IMR-90 (cell line): ENCODE results near the gene BRINP1. TPM values are rescaled to one million over a fixed set of nuclear protein-coding genes. Genes with fewer than 3 reads are reported as not detected.

Source experiments
- ATAC-seq: fragments of 200-7000 bp; cut with Tn5 transposase; 2 replicates; pipeline ENCODE4 v1.9.1; 2020; ENCODE audit warnings: low read depth, mild to moderate bottlenecking, moderate library complexity
- BruUV-seq: library from RNA; stranded (reverse); fragments of 400-500 nt; replicated peaks from 2 replicates; lab custom pipeline; 2021; lab: Mats Ljungman, UMichigan
- CTCF ChIA-PET: fragments of 300-600 bp; formaldehyde crosslinking; extraction: SDS; loops from one replicate; lab custom pipeline; 2021; ENCODE audit warnings: antibody characterized with exemption; lab: Yijun Ruan, JAX
- POLR2A ChIA-PET: fragments of 300-600 bp; sonication (Branson Sonifier 250); formaldehyde crosslinking; loops from one replicate; lab custom pipeline; 2022; ENCODE audit warnings: antibody characterized with exemption; ENCODE audit not compliant: unreplicated experiment; lab: Charles Lee
- DNase-seq: peaks from one replicate; pipeline ENCODE4 v3.0.0; 2013
- H2AFZ ChIP-seq: replicated peaks from 2 replicates; pipeline ENCODE3; 2013; ENCODE audit warnings: low read length, mild to moderate bottlenecking; ENCODE audit not compliant: poor library complexity
- H2AK5ac ChIP-seq: 2 replicates; pipeline ENCODE4 v1.6.1; 2013; ENCODE audit warnings: low read depth, low read length, inconsistent platforms
- H2AK9ac ChIP-seq: replicated peaks from 2 replicates; pipeline ENCODE3; 2013; ENCODE audit warnings: mild to moderate bottlenecking, low read depth, low read length, moderate library complexity; ENCODE audit not compliant: poor library complexity
- H2BK120ac ChIP-seq: 2 replicates; pipeline ENCODE4 v1.6.1; 2013; ENCODE audit warnings: low read depth, low read length, inconsistent platforms
- H2BK15ac ChIP-seq: 3 replicates; pipeline ENCODE4 v1.6.1; 2013; ENCODE audit warnings: low read depth, low read length, inconsistent platforms
- H2BK20ac ChIP-seq: 2 replicates; pipeline ENCODE4 v1.6.1; 2013; ENCODE audit warnings: low read depth, mild to moderate bottlenecking, inconsistent platforms, low read length, moderate library complexity
- H2BK5ac ChIP-seq: 2 replicates; pipeline ENCODE4 v1.6.1; 2013; ENCODE audit warnings: mild to moderate bottlenecking, low read depth, low read length, inconsistent platforms; ENCODE audit not compliant: poor library complexity, severe bottlenecking
- H3K14ac ChIP-seq: replicated peaks from 2 replicates; pipeline ENCODE4 v1.6.1; 2013; ENCODE audit warnings: low read depth, low read length, inconsistent platforms
- H3K18ac ChIP-seq: 2 replicates; pipeline ENCODE4 v1.6.1; 2013; ENCODE audit warnings: low read depth, low read length, control low read depth
- H3K23ac ChIP-seq: 2 replicates; pipeline ENCODE4 v1.6.1; 2013; ENCODE audit warnings: low read depth, low read length, inconsistent platforms
- H3K27ac ChIP-seq: 2 replicates; pipeline ENCODE4 v1.5.1; 2013; ENCODE audit warnings: mild to moderate bottlenecking, control low read depth, low read length; ENCODE audit not compliant: insufficient read depth
- H3K27me3 ChIP-seq: 2 replicates; pipeline ENCODE4 v1.6.1; 2013; ENCODE audit warnings: low read length; ENCODE audit not compliant: control insufficient read depth, insufficient read depth
- H3K36me3 ChIP-seq: 2 replicates; pipeline ENCODE4 v1.6.1; 2013; ENCODE audit warnings: low read length, mixed read lengths; ENCODE audit not compliant: control insufficient read depth, insufficient read depth
- H3K4ac ChIP-seq: 2 replicates; pipeline ENCODE4 v1.6.1; 2013; ENCODE audit warnings: low read depth, low read length, inconsistent platforms
- H3K4me1 ChIP-seq: 2 replicates; pipeline ENCODE4 v1.6.1; 2013; ENCODE audit warnings: low read length, mixed read lengths; ENCODE audit not compliant: control insufficient read depth, insufficient read depth
- H3K4me2 ChIP-seq: 2 replicates; pipeline ENCODE4 v1.6.1; 2013; ENCODE audit warnings: low read depth, mild to moderate bottlenecking, control low read depth, low read length, moderate library complexity
- H3K4me3 ChIP-seq: 2 replicates; pipeline ENCODE4 v1.5.1; 2013; ENCODE audit warnings: low read depth, mild to moderate bottlenecking, control low read depth, low read length, moderate library complexity; ENCODE audit not compliant: insufficient read depth
- H3K56ac ChIP-seq: 2 replicates; pipeline ENCODE4 v1.6.1; 2013; ENCODE audit warnings: low read length, inconsistent platforms; ENCODE audit not compliant: insufficient read depth; ENCODE audit errors: extremely low read depth
- H3K79me1 ChIP-seq, 2 experiments: 2 replicates each; pipeline ENCODE4 v1.6.1; 2013; ENCODE audit warnings: low read length in 2 of 2, inconsistent platforms in 1 of 2, low read depth in 1 of 2
- H3K9ac ChIP-seq: 2 replicates; pipeline ENCODE4 v1.6.1; 2013; ENCODE audit warnings: low read depth, low read length, control low read depth
- H3K9me1 ChIP-seq: 2 replicates; pipeline ENCODE4 v1.6.1; 2013; ENCODE audit warnings: low read length, inconsistent platforms; ENCODE audit not compliant: insufficient read depth
- H3K9me3 ChIP-seq: 2 replicates; pipeline ENCODE4 v1.6.1; 2013; ENCODE audit warnings: low read length; ENCODE audit not compliant: control insufficient read depth, insufficient read depth
- H4K20me1 ChIP-seq: 2 replicates; pipeline ENCODE4 v1.6.1; 2013; ENCODE audit warnings: low read length, inconsistent platforms; ENCODE audit not compliant: insufficient read depth
- H4K5ac ChIP-seq: 2 replicates; pipeline ENCODE4 v1.6.1; 2013; ENCODE audit warnings: mild to moderate bottlenecking, low read depth, low read length, control low read depth
- H4K8ac ChIP-seq, 2 experiments: 2 replicates each; pipeline ENCODE4 v1.6.1; 2013; ENCODE audit warnings: low read depth in 2 of 2, low read length in 2 of 2, control low read depth in 1 of 2, inconsistent platforms in 1 of 2
- H4K91ac ChIP-seq: 2 replicates; pipeline ENCODE4 v1.6.1; 2013; ENCODE audit warnings: low read depth, low read length, inconsistent platforms; ENCODE audit not compliant: insufficient read depth
- BHLHE40 ChIP-seq: fragments of 150-350 bp; IDR thresholded peaks from 2 replicates; pipeline ENCODE4 v1.6.1; 2016; ENCODE audit warnings: mild to moderate bottlenecking, low read depth, low read length
- CHD1 ChIP-seq: IDR thresholded peaks from 2 replicates; pipeline ENCODE4 v1.6.1; 2012; ENCODE audit warnings: low read depth, low read length, improper control_type of control experiment
- CTCF ChIP-seq: conservative IDR thresholded peaks from 2 replicates; pipeline ENCODE4 v1.5.1; 2012; ENCODE audit warnings: mild to moderate bottlenecking, low read depth, low read length, improper control_type of control experiment
- FOS ChIP-seq: fragments of 150-350 bp; IDR thresholded peaks from 2 replicates; pipeline ENCODE4 v1.6.1; 2016; ENCODE audit warnings: low read depth, low read length
- MAFK ChIP-seq: IDR thresholded peaks from 2 replicates; pipeline ENCODE4 v1.6.1; 2012; ENCODE audit warnings: low read depth, low read length, improper control_type of control experiment
- MAZ ChIP-seq: IDR thresholded peaks from 2 replicates; pipeline ENCODE4 v1.6.1; 2012; ENCODE audit warnings: low read depth, mild to moderate bottlenecking, low read length, improper control_type of control experiment, moderate library complexity, borderline replicate concordance
- MXI1 ChIP-seq: IDR thresholded peaks from 2 replicates; pipeline ENCODE4 v1.6.1; 2012; ENCODE audit warnings: low read depth, mild to moderate bottlenecking, low read length, moderate library complexity, borderline replicate concordance
- NFE2L2 ChIP-seq: fragments of 150-350 bp; IDR thresholded peaks from 2 replicates; pipeline ENCODE4 v1.6.1; 2016; ENCODE audit warnings: low read depth, mild to moderate bottlenecking, low read length
- POLR2A ChIP-seq: IDR thresholded peaks from 2 replicates; pipeline ENCODE4 v1.6.1; 2012; ENCODE audit warnings: mild to moderate bottlenecking, low read depth, low read length
- RAD21 ChIP-seq: IDR thresholded peaks from 2 replicates; pipeline ENCODE4 v1.6.1; 2012; ENCODE audit warnings: low read length, improper control_type of control experiment
- RCOR1 ChIP-seq: IDR thresholded peaks from 2 replicates; pipeline ENCODE4 v1.6.1; 2012; ENCODE audit warnings: mild to moderate bottlenecking, low read length, improper control_type of control experiment; ENCODE audit not compliant: insufficient replicate concordance
- RFX5 ChIP-seq: IDR thresholded peaks from 2 replicates; pipeline ENCODE4 v1.8.0; 2012; ENCODE audit warnings: low read depth, mild to moderate bottlenecking, low read length, moderate library complexity
- SMC3 ChIP-seq: fragments of 150-350 bp; IDR thresholded peaks from 2 replicates; pipeline ENCODE4 v1.6.1; 2016; ENCODE audit warnings: low read depth, mild to moderate bottlenecking, antibody characterized with exemption, low read length, moderate library complexity
- WGBS, 2 experiments: methylation state at CpG; one replicate each; pipeline versions ENCODE4 v1.1.5 to v1.1.7; 2013; ENCODE audit warnings: missing lambda C conversion rate in 2 of 2; ENCODE audit not compliant: insufficient read length in 1 of 2; ENCODE audit errors: extremely low coverage in 2 of 2; 5-methylcytosine and 5-hydroxymethylcytosine counted together
- dilution Hi-C: fragments of 300-500 bp; cut with HindIII; formaldehyde crosslinking; loops from one replicate; pipeline ENCODE4 v1.14.3; 2018; ENCODE audit warnings: low sequenced_read_pairs; ENCODE audit not compliant: unreplicated experiment
- in situ Hi-C: fragments of 300-500 bp; cut with MboI; formaldehyde crosslinking; loops from 3 replicates; pipeline ENCODE4 v1.14.3; 2019; ENCODE audit warnings: low sequenced_read_pairs, inconsistent platforms, mixed read lengths
- intact Hi-C: fragments of 100-400 bp; cut with micrococcal nuclease; formaldehyde crosslinking; loops from 2 replicates; pipeline ENCODE4 v1.10.0; 2022
- polyA plus RNA-seq, 3 experiments: library from polyadenylated mRNA; depleted of rRNA; stranded (reverse); fragments of >200 nt; gene quantifications; 2 replicates each; pipeline ENCODE4 v1.2.3, GENCODE V29; 2012; ENCODE audit warnings: low replicate concordance in 1 of 3
- total RNA-seq: library from RNA; depleted of rRNA; stranded (reverse); fragments of >200 nt; gene quantifications from 2 replicates; pipeline ENCODE4 v1.2.3, GENCODE V29; 2012

The BRINP1 gene
- total and polyA plus RNA-seq, 2 of the 4 experiments (the other 2 are of a cell fraction): under 0.01 TPM; not detected in 1

DNA sequence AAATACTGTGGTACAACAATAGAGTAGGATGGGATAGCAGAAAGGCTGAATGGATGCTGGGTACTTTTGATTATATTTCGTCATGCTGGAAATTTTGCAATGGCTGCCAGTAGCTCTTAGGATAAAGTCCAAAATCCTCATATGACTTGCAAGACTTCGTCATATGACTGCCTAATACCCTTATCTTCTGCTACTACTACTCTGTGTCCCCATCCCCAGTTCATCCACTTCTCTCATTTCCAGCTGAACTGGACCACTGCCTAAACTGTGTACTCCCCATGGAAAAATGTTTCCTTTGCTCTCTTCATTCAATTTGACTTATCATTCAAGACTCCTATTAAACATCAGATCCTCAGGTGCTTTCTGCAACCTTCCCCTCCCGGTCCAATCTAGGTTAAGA is 212.9 kb downstream of the BRINP1 start:
- Histone ChIP-seq H3K18ac (no peak overlapping the region), H4K91ac (no peak overlapping the region), H3K14ac (no peak overlapping the region), H3K23ac (no peak overlapping the region), H3K36me3 (no peaks in the 10 kb centered on the region), H3K4me2 (no peak overlapping the region), H3K79me1 (no peaks in the 10 kb centered on the region), H4K8ac (no peak overlapping the region), H3K4me3 (no peak overlapping the region), H4K20me1 (no peaks in the 10 kb centered on the region), H2BK120ac (no peak overlapping the region), H2AK9ac (no peak overlapping the region), H3K4ac (no peak overlapping the region), H4K5ac (no peak overlapping the region), H3K9ac (no peak overlapping the region), H3K9me3 (peaks cover 15% of the 10 kb centered on the region), H2BK20ac (no peak overlapping the region), H2AFZ (no peak overlapping the region), H3K27me3 (no peaks in the 10 kb centered on the region), H2BK5ac (no peak overlapping the region), H3K56ac (no peak overlapping the region), H3K27ac (no peak overlapping the region), H2BK15ac (no peak overlapping the region), H3K4me1 (no peaks in the 10 kb centered on the region), H3K9me1 (no peaks in the 10 kb centered on the region), H2AK5ac (no peak overlapping the region)
- intact Hi-C loops (no loop called here), in situ Hi-C loops (no loop called here), dilution Hi-C loops (no loop called here)
- TF ChIP-seq MAZ: no peak
- TF ChIP-seq RCOR1: no peak
- TF ChIP-seq POLR2A: no peak
- no peak for TF ChIP-seq MAFK
- no peak for TF ChIP-seq CTCF
- TF ChIP-seq NFE2L2: no peak
- TF ChIP-seq SMC3: no peak
- no peak for TF ChIP-seq FOS
- TF ChIP-seq MXI1: no peak
- no peak for TF ChIP-seq RAD21
- no peak for TF ChIP-seq CHD1
- no peak for TF ChIP-seq RFX5
- TF ChIP-seq BHLHE40: no peak
- DNase-seq (no peak), ATAC-seq (no peak)
- ChIA-PET CTCF (no interaction called here), POLR2A (no interaction called here)
- BruUV-seq: no TSS peak
- WGBS, 2 experiments: no CpG with 5 or more reads among the region's 3 CpGs
